ENCODE results near the gene MAPK8IP1.

- TF ChIP-seq POLR2A (IDR thresholded peaks at IDR 0.05; ENCODE audit: low read length) (no peak), GATA1 (IDR thresholded peaks at IDR 0.05; ENCODE audit: low read depth, low read length) (no peak)
Observed at GRCh38 chr11:45899086-45899447, 13.6 kb downstream of the MAPK8IP1 start.

All from erythroblast (primary cell).